Liver (tissue), 9 donors: ENCODE measurements around the gene CNTNAP1. TPM values are rescaled to one million over a fixed set of nuclear protein-coding genes. Genes with fewer than 3 reads are reported as not detected.

Source experiments
- DNase-seq: peaks from one replicate; pipeline ENCODE4 v3.0.0-alpha.2; 2017; ENCODE audit warnings: low spot score
- H3K27ac ChIP-seq, 2 donors: one replicate each; pipeline ENCODE4 v1.7.0; 2013; ENCODE audit warnings: inconsistent platforms in 2 of 2, low read length in 2 of 2, control low read depth in 1 of 2, low read depth in 1 of 2, mild to moderate bottlenecking in 1 of 2
- H3K27me3 ChIP-seq, 4 donors: one replicate each; pipeline versions ENCODE4 v1.6.1 to v1.7.0; 2013; ENCODE audit warnings: low read length in 3 of 4, inconsistent platforms in 1 of 4, mild to moderate bottlenecking in 1 of 4, moderate library complexity in 1 of 4; ENCODE audit not compliant: control insufficient read depth in 4 of 4, insufficient read depth in 4 of 4
- H3K36me3 ChIP-seq, 4 donors: one replicate each; pipeline versions ENCODE4 v1.6.1 to v1.7.0; 2013; ENCODE audit warnings: low read length in 3 of 4, mild to moderate bottlenecking in 3 of 4, low read depth in 1 of 4, moderate library complexity in 1 of 4; ENCODE audit not compliant: control insufficient read depth in 4 of 4, insufficient read depth in 3 of 4
- H3K4me1 ChIP-seq, 4 donors: one replicate each; pipeline versions ENCODE4 v1.6.1 to v1.7.0; 2013; ENCODE audit warnings: low read length in 3 of 4, mild to moderate bottlenecking in 3 of 4, moderate library complexity in 1 of 4; ENCODE audit not compliant: control insufficient read depth in 4 of 4, insufficient read depth in 4 of 4
- H3K4me3 ChIP-seq, 3 donors: one replicate each; pipeline versions ENCODE4 v1.6.1 to v1.7.0; 2013; ENCODE audit warnings: low read length in 3 of 3, control low read depth in 1 of 3, low read depth in 1 of 3, mild to moderate bottlenecking in 1 of 3
- H3K9ac ChIP-seq, 2 donors: one replicate each; pipeline ENCODE4 v1.7.0; 2013; ENCODE audit warnings: low read length in 2 of 2, mild to moderate bottlenecking in 2 of 2, moderate library complexity in 2 of 2, control low read depth in 1 of 2, low read depth in 1 of 2
- H3K9me3 ChIP-seq, 4 donors: one replicate each; pipeline versions ENCODE4 v1.6.1 to v1.7.0; 2013; ENCODE audit warnings: low read length in 3 of 4; ENCODE audit not compliant: control insufficient read depth in 4 of 4
- EGR1 ChIP-seq, 2 donors: IDR thresholded peaks; 2 replicates each; pipeline ENCODE4 v1.6.1; 2016 to 2018; ENCODE audit warnings: antibody characterized with exemption in 2 of 2, low read depth in 2 of 2
- FOXA1 ChIP-seq: IDR thresholded peaks from 2 replicates; pipeline ENCODE4 v1.6.1; 2016; ENCODE audit warnings: antibody characterized with exemption
- GABPA ChIP-seq, 2 donors: IDR thresholded peaks in 1 of 2; conservative IDR thresholded peaks in 1 of 2; 2 replicates each; pipeline ENCODE4 v1.6.1; 2016; ENCODE audit warnings: antibody characterized with exemption in 2 of 2, mild to moderate bottlenecking in 1 of 2, moderate library complexity in 1 of 2
- HNF4A ChIP-seq, 2 donors: conservative IDR thresholded peaks; 2 replicates each; pipeline ENCODE4 v1.6.1; 2016; ENCODE audit warnings: antibody characterized with exemption in 2 of 2, mild to moderate bottlenecking in 2 of 2
- HNF4G ChIP-seq: IDR thresholded peaks from 2 replicates; pipeline ENCODE4 v1.6.1; 2016; ENCODE audit warnings: antibody characterized with exemption
- JUND ChIP-seq, 2 donors: IDR thresholded peaks; 2 replicates each; pipeline ENCODE4 v1.6.1; 2016; ENCODE audit warnings: antibody characterized with exemption in 2 of 2
- NR2F2 ChIP-seq: IDR thresholded peaks from 2 replicates; pipeline ENCODE4 v1.6.1; 2016; ENCODE audit warnings: antibody characterized with exemption
- RAD21 ChIP-seq, 2 donors: IDR thresholded peaks; 2 replicates each; pipeline ENCODE4 v1.6.1; 2016; ENCODE audit warnings: antibody characterized with exemption in 2 of 2, mild to moderate bottlenecking in 2 of 2
- RXRA ChIP-seq, 2 donors: IDR thresholded peaks; 2 replicates each; pipeline ENCODE4 v1.6.1; 2017 to 2018; ENCODE audit warnings: antibody characterized with exemption in 2 of 2, mild to moderate bottlenecking in 1 of 2
- SP1 ChIP-seq: IDR thresholded peaks from 2 replicates; pipeline ENCODE4 v1.6.1; 2018; ENCODE audit warnings: antibody characterized with exemption, mild to moderate bottlenecking
- TAF1 ChIP-seq: conservative IDR thresholded peaks from 2 replicates; pipeline ENCODE4 v1.6.1; 2016; ENCODE audit warnings: antibody characterized with exemption, mild to moderate bottlenecking
- YY1 ChIP-seq: IDR thresholded peaks from 2 replicates; pipeline ENCODE4 v1.6.1; 2016; ENCODE audit warnings: antibody characterized with exemption, mild to moderate bottlenecking
- WGBS: extraction: QIAGEN DNeasy Blood & Tissue Kit; methylation state at CpG from one replicate; pipeline ENCODE4 v1.1.7; 2013; 5-methylcytosine and 5-hydroxymethylcytosine counted together
- polyA plus RNA-seq, 2 donors: library from polyadenylated mRNA; stranded (reverse) in 1 of 2; unstranded in 1 of 2; fragments of 200-250 nt in 1 of 2; fragments of >200 nt in 1 of 2; fragmentation: Nextera tagmentation in 1 of 2; extraction: Ambion mirVana in 1 of 2; gene quantifications; one replicate each; pipeline versions ENCODE4 v1.2.1 to v1.2.3, GENCODE V29; 2013 to 2015
- total RNA-seq, 2 donors: library from RNA; depleted of rRNA; stranded (reverse); fragments of >200 nt; gene quantifications; one replicate each; pipeline ENCODE4 v1.2.3, GENCODE V29; 2014
- TF ChIP-seq, protein P1 (sequence below): IDR thresholded peaks from 2 replicates; pipeline ENCODE4 v1.6.1; 2016; ENCODE audit warnings: antibody characterized with exemption, mild to moderate bottlenecking
- TF ChIP-seq, protein P2 (sequence below): fragments of 150-350 bp; IDR thresholded peaks from 2 replicates; pipeline ENCODE4 v1.5.1; 2017; ENCODE audit warnings: improper control_type of control experiment, low read depth, low read length; ENCODE audit not compliant: missing input control
- TF ChIP-seq, protein P3 (sequence below): IDR thresholded peaks from 2 replicates; pipeline ENCODE4 v1.6.1; 2016; ENCODE audit warnings: antibody characterized with exemption
- TF ChIP-seq, protein P4 (sequence below): IDR thresholded peaks from 2 replicates; pipeline ENCODE4 v1.6.1; 2016; ENCODE audit warnings: antibody characterized with exemption
- TF ChIP-seq, protein P5 (sequence below): IDR thresholded peaks from 2 replicates; pipeline ENCODE4 v1.6.1; 2016; ENCODE audit warnings: antibody characterized with exemption
- donor health status: healthy.
- donor health status: healthy.
- donor health status: healthy.
- donor health status: healthy.
- donor health status: healthy.

Gene CNTNAP1
- total and polyA plus RNA-seq, 4 donors, result 0.08 to 0.75 (median 0.60) TPM

DNA sequence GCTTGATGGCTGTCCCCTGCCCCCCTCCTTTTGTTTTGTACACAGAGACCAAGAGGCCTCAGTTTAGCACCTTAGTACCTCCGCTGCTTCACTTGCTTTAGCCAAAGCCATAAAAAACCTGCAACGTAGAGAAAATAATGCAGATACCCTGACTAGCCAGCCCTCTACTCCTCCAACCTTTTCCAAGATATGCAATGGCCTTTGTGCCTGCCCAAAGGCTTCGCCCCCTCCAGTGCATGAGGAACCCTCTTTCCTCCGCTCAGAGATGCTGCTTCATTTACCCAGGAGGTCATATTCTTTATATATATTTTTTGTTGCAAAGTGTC is 17.0 kb downstream of the CNTNAP1 start:
- no peak overlapping the region for H3K9ac ChIP-seq
- no peaks in the 10 kb centered on the region for H3K4me1 ChIP-seq
- TF ChIP-seq, protein P1, sequence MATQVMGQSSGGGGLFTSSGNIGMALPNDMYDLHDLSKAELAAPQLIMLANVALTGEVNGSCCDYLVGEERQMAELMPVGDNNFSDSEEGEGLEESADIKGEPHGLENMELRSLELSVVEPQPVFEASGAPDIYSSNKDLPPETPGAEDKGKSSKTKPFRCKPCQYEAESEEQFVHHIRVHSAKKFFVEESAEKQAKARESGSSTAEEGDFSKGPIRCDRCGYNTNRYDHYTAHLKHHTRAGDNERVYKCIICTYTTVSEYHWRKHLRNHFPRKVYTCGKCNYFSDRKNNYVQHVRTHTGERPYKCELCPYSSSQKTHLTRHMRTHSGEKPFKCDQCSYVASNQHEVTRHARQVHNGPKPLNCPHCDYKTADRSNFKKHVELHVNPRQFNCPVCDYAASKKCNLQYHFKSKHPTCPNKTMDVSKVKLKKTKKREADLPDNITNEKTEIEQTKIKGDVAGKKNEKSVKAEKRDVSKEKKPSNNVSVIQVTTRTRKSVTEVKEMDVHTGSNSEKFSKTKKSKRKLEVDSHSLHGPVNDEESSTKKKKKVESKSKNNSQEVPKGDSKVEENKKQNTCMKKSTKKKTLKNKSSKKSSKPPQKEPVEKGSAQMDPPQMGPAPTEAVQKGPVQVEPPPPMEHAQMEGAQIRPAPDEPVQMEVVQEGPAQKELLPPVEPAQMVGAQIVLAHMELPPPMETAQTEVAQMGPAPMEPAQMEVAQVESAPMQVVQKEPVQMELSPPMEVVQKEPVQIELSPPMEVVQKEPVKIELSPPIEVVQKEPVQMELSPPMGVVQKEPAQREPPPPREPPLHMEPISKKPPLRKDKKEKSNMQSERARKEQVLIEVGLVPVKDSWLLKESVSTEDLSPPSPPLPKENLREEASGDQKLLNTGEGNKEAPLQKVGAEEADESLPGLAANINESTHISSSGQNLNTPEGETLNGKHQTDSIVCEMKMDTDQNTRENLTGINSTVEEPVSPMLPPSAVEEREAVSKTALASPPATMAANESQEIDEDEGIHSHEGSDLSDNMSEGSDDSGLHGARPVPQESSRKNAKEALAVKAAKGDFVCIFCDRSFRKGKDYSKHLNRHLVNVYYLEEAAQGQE, result no peak
- TF ChIP-seq HNF4G (no peak), TAF1 (no peak), EGR1 (IDR thresholded peaks at IDR 0.05; ENCODE audit: low read depth in 2 of 2) (no peak)
- TF ChIP-seq, protein P2, sequence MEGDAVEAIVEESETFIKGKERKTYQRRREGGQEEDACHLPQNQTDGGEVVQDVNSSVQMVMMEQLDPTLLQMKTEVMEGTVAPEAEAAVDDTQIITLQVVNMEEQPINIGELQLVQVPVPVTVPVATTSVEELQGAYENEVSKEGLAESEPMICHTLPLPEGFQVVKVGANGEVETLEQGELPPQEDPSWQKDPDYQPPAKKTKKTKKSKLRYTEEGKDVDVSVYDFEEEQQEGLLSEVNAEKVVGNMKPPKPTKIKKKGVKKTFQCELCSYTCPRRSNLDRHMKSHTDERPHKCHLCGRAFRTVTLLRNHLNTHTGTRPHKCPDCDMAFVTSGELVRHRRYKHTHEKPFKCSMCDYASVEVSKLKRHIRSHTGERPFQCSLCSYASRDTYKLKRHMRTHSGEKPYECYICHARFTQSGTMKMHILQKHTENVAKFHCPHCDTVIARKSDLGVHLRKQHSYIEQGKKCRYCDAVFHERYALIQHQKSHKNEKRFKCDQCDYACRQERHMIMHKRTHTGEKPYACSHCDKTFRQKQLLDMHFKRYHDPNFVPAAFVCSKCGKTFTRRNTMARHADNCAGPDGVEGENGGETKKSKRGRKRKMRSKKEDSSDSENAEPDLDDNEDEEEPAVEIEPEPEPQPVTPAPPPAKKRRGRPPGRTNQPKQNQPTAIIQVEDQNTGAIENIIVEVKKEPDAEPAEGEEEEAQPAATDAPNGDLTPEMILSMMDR, result no peak
- no peaks in the 10 kb centered on the region for H3K27me3 ChIP-seq
- H3K27ac ChIP-seq, result no peak overlapping the region
- no peak for DNase-seq
- 95% methylated on average over 4 of the region's 4 CpGs for WGBS
- H3K4me3 ChIP-seq, result no peak overlapping the region
- no peaks in the 10 kb centered on the region for H3K9me3 ChIP-seq
- peaks cover 11 to 40% (median 17%) of the 10 kb centered on the region in 4 donors for H3K36me3 ChIP-seq

DNA sequence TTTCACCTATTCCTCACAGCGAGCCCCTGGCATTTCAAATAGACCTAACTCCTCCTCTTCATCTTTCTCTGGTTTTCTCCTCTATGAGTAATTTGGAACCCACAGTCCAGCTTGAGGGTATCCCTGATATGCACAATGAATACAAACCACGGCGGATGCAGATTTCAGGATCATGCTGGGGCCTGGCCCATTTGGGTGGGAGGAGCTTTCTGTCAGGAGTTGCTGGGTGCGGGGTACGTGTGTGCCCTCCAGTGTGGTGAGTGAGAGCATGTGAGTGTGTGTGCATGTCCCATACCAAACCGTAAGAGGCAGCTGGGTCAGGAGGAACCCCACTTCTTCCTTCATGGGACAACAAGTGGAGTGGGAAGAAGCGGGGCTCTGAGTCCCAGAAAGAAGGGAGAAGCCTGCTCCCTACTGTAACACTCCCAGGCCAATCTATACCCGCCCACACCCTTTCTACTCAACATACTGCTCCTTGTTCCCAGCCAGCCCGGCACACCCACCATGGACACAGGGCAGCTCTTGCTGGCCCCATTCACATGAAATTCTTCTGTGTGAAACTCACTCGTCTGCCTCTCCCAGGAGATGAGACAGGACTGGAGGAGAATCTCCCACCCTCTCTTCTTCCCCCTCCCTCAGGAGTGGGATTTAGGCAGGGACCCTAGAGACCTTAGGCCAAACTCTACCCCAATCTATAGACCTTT is 18.4 kb downstream of the CNTNAP1 start:
- DNase-seq, result no peak
- Histone ChIP-seq H3K9me3 (no peaks in the 10 kb centered on the region), H3K27ac (no peak overlapping the region), H3K9ac (no peak overlapping the region), H3K4me3 (no peak overlapping the region), H3K27me3 (no peaks in the 10 kb centered on the region), H3K4me1 (no peaks in the 10 kb centered on the region), H3K36me3 (peaks cover 14 to 53% (median 28%) of the 10 kb centered on the region in 4 donors)
- TF ChIP-seq SP1, result no peak
- TF ChIP-seq, protein P1, result no peak
- TF ChIP-seq RXRA (IDR thresholded peaks at IDR 0.05), result no peak
- TF ChIP-seq, protein P2, result no peak
- TF ChIP-seq FOXA1, result no peak
- TF ChIP-seq, protein P3, sequence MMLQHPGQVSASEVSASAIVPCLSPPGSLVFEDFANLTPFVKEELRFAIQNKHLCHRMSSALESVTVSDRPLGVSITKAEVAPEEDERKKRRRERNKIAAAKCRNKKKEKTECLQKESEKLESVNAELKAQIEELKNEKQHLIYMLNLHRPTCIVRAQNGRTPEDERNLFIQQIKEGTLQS, result no peak
- TF ChIP-seq, protein P4, sequence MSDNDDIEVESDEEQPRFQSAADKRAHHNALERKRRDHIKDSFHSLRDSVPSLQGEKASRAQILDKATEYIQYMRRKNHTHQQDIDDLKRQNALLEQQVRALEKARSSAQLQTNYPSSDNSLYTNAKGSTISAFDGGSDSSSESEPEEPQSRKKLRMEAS, result no peak
- TF ChIP-seq, protein P5, sequence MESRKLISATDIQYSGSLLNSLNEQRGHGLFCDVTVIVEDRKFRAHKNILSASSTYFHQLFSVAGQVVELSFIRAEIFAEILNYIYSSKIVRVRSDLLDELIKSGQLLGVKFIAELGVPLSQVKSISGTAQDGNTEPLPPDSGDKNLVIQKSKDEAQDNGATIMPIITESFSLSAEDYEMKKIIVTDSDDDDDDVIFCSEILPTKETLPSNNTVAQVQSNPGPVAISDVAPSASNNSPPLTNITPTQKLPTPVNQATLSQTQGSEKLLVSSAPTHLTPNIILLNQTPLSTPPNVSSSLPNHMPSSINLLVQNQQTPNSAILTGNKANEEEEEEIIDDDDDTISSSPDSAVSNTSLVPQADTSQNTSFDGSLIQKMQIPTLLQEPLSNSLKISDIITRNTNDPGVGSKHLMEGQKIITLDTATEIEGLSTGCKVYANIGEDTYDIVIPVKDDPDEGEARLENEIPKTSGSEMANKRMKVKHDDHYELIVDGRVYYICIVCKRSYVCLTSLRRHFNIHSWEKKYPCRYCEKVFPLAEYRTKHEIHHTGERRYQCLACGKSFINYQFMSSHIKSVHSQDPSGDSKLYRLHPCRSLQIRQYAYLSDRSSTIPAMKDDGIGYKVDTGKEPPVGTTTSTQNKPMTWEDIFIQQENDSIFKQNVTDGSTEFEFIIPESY, result no peak
- TF ChIP-seq HNF4G, result no peak
- TF ChIP-seq HNF4A (conservative IDR thresholded peaks at IDR 0.05), result no peak
- TF ChIP-seq EGR1 (IDR thresholded peaks at IDR 0.05; ENCODE audit: low read depth in 2 of 2), result no peak
- TF ChIP-seq NR2F2, result no peak
- no peak for TF ChIP-seq TAF1
- TF ChIP-seq JUND (IDR thresholded peaks at IDR 0.05), result no peak
- no peak for TF ChIP-seq GABPA (IDR thresholded peaks at IDR 0.05 in 1 of 2, conservative IDR thresholded peaks at IDR 0.05 in 1 of 2)
- TF ChIP-seq RAD21 (IDR thresholded peaks at IDR 0.05), result no peak
- TF ChIP-seq YY1, result no peak
- WGBS, result 85% methylated on average over 10 of the region's 10 CpGs
